ENCODE results near the gene TMOD1. TPM values are rescaled to one million over a fixed set of nuclear protein-coding genes. Genes with fewer than 3 reads are reported as not detected.

TMOD1 gene
- total RNA-seq, 4 donors from 2014 or later = 33.4 to 38.6 (median 37.0) TPM

GRCh38 chr9:97500765-97501176 lies 695 bp upstream of the TMOD1 start:
- no peak for DNase-seq
- H3K4me1 ChIP-seq = peaks cover 34 to 36% of the 10 kb centered on the region in 2 donors
- peak overlapping the region in 2 of 3 donors; percentile 49 to 99 for H3K4me3 ChIP-seq (replicated peaks in 1 of 3)
- TF ChIP-seq CTCF (IDR thresholded peaks at IDR 0.05) (no peak), POLR2A (IDR thresholded peaks at IDR 0.05) (no peak)
- no peaks in the 10 kb centered on the region for H3K9me3 ChIP-seq
- no peaks in the 10 kb centered on the region for H3K27me3 ChIP-seq
- peak overlapping the region; percentile 46 to 68 (median 66) for H3K27ac ChIP-seq
- intact Hi-C loops (cut with DNase I) = no loop called here
- 20 to 27% methylated on average over 6 of the region's 6 CpGs for WGBS, 2 donors
- no peaks in the 10 kb centered on the region for H3K36me3 ChIP-seq

- Histone ChIP-seq H3K27me3 (no peaks in the 10 kb centered on the region), H3K36me3 (no peaks in the 10 kb centered on the region), H3K27ac (peak overlapping the region; percentile 77 to 87 (median 82)), H3K4me1 (peaks cover 35 to 36% of the 10 kb centered on the region in 2 donors), H3K4me3 (replicated peaks in 1 of 3) (peak overlapping the region; percentile 79 to 99 (median 94)), H3K9me3 (no peaks in the 10 kb centered on the region)
- WGBS, 2 donors = no CpG with 5 or more reads among the region's 30 CpGs
- DNase-seq = no peak
- TF ChIP-seq POLR2A (IDR thresholded peaks at IDR 0.05) = no peak
- TF ChIP-seq CTCF (IDR thresholded peaks at IDR 0.05) = no peak
- intact Hi-C loops (cut with DNase I) = no loop called here
Observed at GRCh38 chr9:97501972-97502221, 431 bp downstream of the TMOD1 start.

- DNase-seq = peak; percentile 49 to 51
- peaks cover 35 to 36% of the 10 kb centered on the region in 2 donors for H3K4me1 ChIP-seq
- intact Hi-C loops (cut with DNase I) = no loop called here
- WGBS, 2 donors = 0 to 6% methylated on average over 20 to 33 of the region's 49 CpGs
- H3K27ac ChIP-seq = peak overlapping the region; percentile 77 to 87 (median 82)
- H3K4me3 ChIP-seq (replicated peaks in 1 of 3) = peak overlapping the region; percentile 79 to 99 (median 94)
- H3K9me3 ChIP-seq = no peaks in the 10 kb centered on the region
- TF ChIP-seq POLR2A (IDR thresholded peaks at IDR 0.05) = no peak
- no peak for TF ChIP-seq CTCF (IDR thresholded peaks at IDR 0.05)
- no peaks in the 10 kb centered on the region for H3K36me3 ChIP-seq
- no peaks in the 10 kb centered on the region for H3K27me3 ChIP-seq
Observed at GRCh38 chr9:97502222-97502983, 937 bp downstream of the TMOD1 start.

GRCh38 chr9:97502984-97503861 lies 1.8 kb downstream of the TMOD1 start:
- peak overlapping the region; percentile 79 to 99 (median 94) for H3K4me3 ChIP-seq (replicated peaks in 1 of 3)
- no peaks in the 10 kb centered on the region for H3K27me3 ChIP-seq
- no peaks in the 10 kb centered on the region for H3K36me3 ChIP-seq
- 65 to 69% methylated on average over 16 of the region's 17 CpGs for WGBS, 2 donors
- H3K4me1 ChIP-seq = peaks cover 35 to 36% of the 10 kb centered on the region in 2 donors
- TF ChIP-seq CTCF (IDR thresholded peaks at IDR 0.05) (peak in 1 of 6 experiments; percentile 3), POLR2A (IDR thresholded peaks at IDR 0.05) (no peak)
- H3K9me3 ChIP-seq = no peaks in the 10 kb centered on the region
- peak overlapping the region; percentile 36 to 87 (median 82) for H3K27ac ChIP-seq
- DNase-seq = no peak
- intact Hi-C loops (cut with DNase I) = no loop called here

- no peaks in the 10 kb centered on the region for H3K9me3 ChIP-seq
- peak overlapping the region in 2 of 3 donors; percentile 82 to 87 for H3K27ac ChIP-seq
- intact Hi-C loops (cut with DNase I) = no loop called here
- no peak for DNase-seq
- H3K4me1 ChIP-seq = peaks cover 35 to 36% of the 10 kb centered on the region in 2 donors
- no peaks in the 10 kb centered on the region for H3K27me3 ChIP-seq
- no peak overlapping the region for H3K4me3 ChIP-seq (replicated peaks in 1 of 3)
- TF ChIP-seq POLR2A (IDR thresholded peaks at IDR 0.05) = no peak
- no peak for TF ChIP-seq CTCF (IDR thresholded peaks at IDR 0.05)
- no peaks in the 10 kb centered on the region for H3K36me3 ChIP-seq
- 86 to 94% methylated on average over 1 of the region's 1 CpG for WGBS, 2 donors
Observed at GRCh38 chr9:97503862-97504210, 2.4 kb downstream of the TMOD1 start.

Data from thyroid gland (tissue), 4 donors.